ENCODE measurements around the gene RPS6KA2.

Gene RPS6KA2

GRCh38 chr6:166671434-166672081 is 44.5 kb upstream of the RPS6KA2 start:
- no peak overlapping the region for H3K4me3 ChIP-seq (ENCODE audit: low read length)
- DNase-seq (ENCODE audit: low read depth): no peak
- TF ChIP-seq CTCF (conservative IDR thresholded peaks at IDR 0.05; ENCODE audit: low read depth, low read length): no peak

GRCh38 chr6:166670894-166671293 is 43.8 kb upstream of the RPS6KA2 start:
- TF ChIP-seq CTCF (conservative IDR thresholded peaks at IDR 0.05; ENCODE audit: low read depth, low read length): no peak
- H3K4me3 ChIP-seq (ENCODE audit: low read length): no peak overlapping the region
- no peak for DNase-seq (ENCODE audit: low read depth)

GRCh38 chr6:166670013-166670412 is 43.0 kb upstream of the RPS6KA2 start:
- DNase-seq (ENCODE audit: low read depth): no peak
- no peak overlapping the region for H3K4me3 ChIP-seq (ENCODE audit: low read length)
- TF ChIP-seq CTCF (conservative IDR thresholded peaks at IDR 0.05; ENCODE audit: low read depth, low read length): no peak

- H3K4me3 ChIP-seq (ENCODE audit: low read length): no peak overlapping the region
- no peak for TF ChIP-seq CTCF (conservative IDR thresholded peaks at IDR 0.05; ENCODE audit: low read depth, low read length)
- DNase-seq (ENCODE audit: low read depth): no peak
Observed at GRCh38 chr6:166667796-166668610, 41.0 kb upstream of the RPS6KA2 start.

GRCh38 chr6:166664135-166664534 is 37.1 kb upstream of the RPS6KA2 start:
- TF ChIP-seq CTCF (conservative IDR thresholded peaks at IDR 0.05; ENCODE audit: low read depth, low read length): no peak
- no peak overlapping the region for H3K4me3 ChIP-seq (ENCODE audit: low read length)
- no peak for DNase-seq (ENCODE audit: low read depth)

- no peak for DNase-seq (ENCODE audit: low read depth)
- H3K4me3 ChIP-seq (ENCODE audit: low read length): no peak overlapping the region
- TF ChIP-seq CTCF (conservative IDR thresholded peaks at IDR 0.05; ENCODE audit: low read depth, low read length): no peak
Observed at GRCh38 chr6:166663568-166663967, 36.5 kb upstream of the RPS6KA2 start.

GRCh38 chr6:166662690-166663089 is 35.6 kb upstream of the RPS6KA2 start:
- no peak overlapping the region for H3K4me3 ChIP-seq (ENCODE audit: low read length)
- no peak for DNase-seq (ENCODE audit: low read depth)
- TF ChIP-seq CTCF (conservative IDR thresholded peaks at IDR 0.05; ENCODE audit: low read depth, low read length): no peak

Measured in retinal pigment epithelial cell (primary cell).